ENCODE data around the gene LARGE1.

GRCh38 chr22:33811686-33812085 is 108.6 kb downstream of the LARGE1 start:
- TF ChIP-seq CTCF (IDR thresholded peaks at IDR 0.05 in 8 of 11, conservative IDR thresholded peaks at IDR 0.05 in 3 of 11) (no peak), POLR2A (IDR thresholded peaks at IDR 0.05) (no peak), POLR2AphosphoS5 (IDR thresholded peaks at IDR 0.05) (peak in 1 of 3 donors; percentile 49)
